GM12878 (cell line): ENCODE data around the gene GPC6. TPM values are rescaled to one million over a fixed set of nuclear protein-coding genes. Genes with fewer than 3 reads are reported as not detected.

Source experiments
- ATAC-seq: fragments of 200-7000 bp; cut with Tn5 transposase; 3 replicates; pipeline ENCODE4 v1.9.1; 2020; ENCODE audit warnings: mild to moderate bottlenecking, moderate library complexity
- BruUV-seq: library from RNA; stranded (reverse); fragments of 400-500 nt; replicated peaks from 2 replicates; lab custom pipeline; 2021; lab: Mats Ljungman, UMichigan
- CTCF ChIA-PET: fragments of 300-600 bp; sonication (Branson Sonifier 250); formaldehyde crosslinking; extraction: SDS; loops from one replicate; lab custom pipeline; 2021; ENCODE audit warnings: inconsistent platforms; lab: Yijun Ruan, JAX
- POLR2A ChIA-PET: fragments of 350-600 bp; formaldehyde crosslinking; extraction: SDS; loops from one replicate; lab custom pipeline; 2021; ENCODE audit warnings: inconsistent platforms; lab: Charles Lee
- RAD21 ChIA-PET: fragments of 300-600 bp; sonication (Branson Sonifier 250); formaldehyde crosslinking; loops from one replicate; lab custom pipeline; 2023; ENCODE audit warnings: antibody characterized with exemption; ENCODE audit not compliant: unreplicated experiment; lab: Charles Lee
- SMC1A ChIA-PET: fragments of 300-600 bp; sonication (Branson Sonifier 250); formaldehyde crosslinking; loops from one replicate; lab custom pipeline; 2023; ENCODE audit not compliant: unreplicated experiment, uncharacterized antibody; lab: Charles Lee
- DNase-seq: peaks from one replicate; pipeline ENCODE4 v3.0.0-alpha.2; 2011; ENCODE audit warnings: low read depth, low spot score
- FAIRE-seq: peaks from 3 replicates; lab custom pipeline; 2011; peaks lifted over from hg19 to GRCh38; lab: Jason Lieb, UNC
- H2AFZ ChIP-seq: 2 replicates; pipeline ENCODE4 v1.6.0; 2011; ENCODE audit warnings: low read depth, low read length, control low read depth; ENCODE audit not compliant: control insufficient read depth
- H3K27ac ChIP-seq: 2 replicates; pipeline ENCODE4 v1.5.1; 2011; ENCODE audit warnings: control low read depth; ENCODE audit not compliant: control insufficient read depth, insufficient read depth
- H3K27me3 ChIP-seq, 2 experiments: replicated peaks in 1 of 2; 2 replicates each; pipeline versions ENCODE4 v1.6.0 to v1.6.1; 2011; ENCODE audit warnings: low read length in 1 of 2; ENCODE audit not compliant: control insufficient read depth in 2 of 2, insufficient read depth in 2 of 2
- H3K36me3 ChIP-seq, 2 experiments: 2 replicates each; pipeline ENCODE4 v1.5.1; 2011; ENCODE audit warnings: low read length in 1 of 2; ENCODE audit not compliant: control insufficient read depth in 2 of 2, insufficient read depth in 2 of 2
- H3K4me1 ChIP-seq: 2 replicates; pipeline ENCODE4 v1.6.1; 2011; ENCODE audit warnings: mild to moderate bottlenecking, low read length, moderate library complexity, mixed read lengths; ENCODE audit not compliant: control insufficient read depth, insufficient read depth
- H3K4me2 ChIP-seq: 2 replicates; pipeline ENCODE4 v1.6.0; 2011; ENCODE audit warnings: control low read depth; ENCODE audit not compliant: control insufficient read depth, insufficient read depth
- H3K4me3 ChIP-seq: fragments of 200-600 bp; sonication (generic); 2 replicates; pipeline ENCODE4 v1.5.1; 2016
- H3K79me2 ChIP-seq: 2 replicates; pipeline ENCODE4 v1.6.0; 2011; ENCODE audit warnings: low read length; ENCODE audit not compliant: control insufficient read depth, insufficient read depth
- H3K9ac ChIP-seq: 2 replicates; pipeline ENCODE4 v1.8.0; 2011; ENCODE audit warnings: low read length, control low read depth, mixed read lengths; ENCODE audit not compliant: control insufficient read depth, insufficient read depth
- H3K9me3 ChIP-seq: replicated peaks from 3 replicates; pipeline ENCODE4 v1.5.1; 2011; ENCODE audit warnings: mild to moderate bottlenecking, low read length; ENCODE audit not compliant: control insufficient read depth, insufficient read depth
- H4K20me1 ChIP-seq: 2 replicates; pipeline ENCODE4 v1.6.0; 2011; ENCODE audit not compliant: control insufficient read depth, insufficient read depth
- CEBPB ChIP-seq, 2 experiments: fragments of 150-350 bp in 1 of 2; IDR thresholded peaks; 2 replicates each; pipeline ENCODE4 v1.6.1; 2012 to 2014; ENCODE audit warnings: low read depth in 2 of 2, low read length in 2 of 2, borderline replicate concordance in 1 of 2, inconsistent platforms in 1 of 2
- CTCF ChIP-seq, 3 experiments: IDR thresholded peaks in 2 of 3; conservative IDR thresholded peaks in 1 of 3; 2 replicates each; pipeline ENCODE4 v1.5.1; 2011; ENCODE audit warnings: low read depth in 3 of 3, low read length in 3 of 3, mild to moderate bottlenecking in 3 of 3, control low read depth in 2 of 3, moderate library complexity in 2 of 3, inconsistent platforms in 1 of 3, mixed read lengths in 1 of 3; ENCODE audit not compliant: control insufficient read depth in 2 of 3, insufficient read depth in 1 of 3; ENCODE audit errors: extremely low read depth in 1 of 3
- CUX1 ChIP-seq: IDR thresholded peaks from 2 replicates; pipeline ENCODE4 v1.6.1; 2012; ENCODE audit warnings: improper control_type of control experiment, low read depth, low read length; ENCODE audit not compliant: insufficient replicate concordance
- ELK1 ChIP-seq: IDR thresholded peaks from 2 replicates; pipeline ENCODE4 v1.6.1; 2012; ENCODE audit warnings: low read depth, low read length, improper control_type of control experiment
- FOXM1 ChIP-seq: IDR thresholded peaks from 2 replicates; pipeline ENCODE4 v1.6.1; 2012; ENCODE audit warnings: low read depth, mild to moderate bottlenecking, inconsistent platforms, low read length, moderate library complexity
- KAT2A ChIP-seq: conservative IDR thresholded peaks from 2 replicates; pipeline ENCODE4 v1.6.1; 2011; ENCODE audit warnings: low read depth, low read length; ENCODE audit not compliant: control insufficient read depth
- NRF1 ChIP-seq: conservative IDR thresholded peaks from 2 replicates; pipeline ENCODE4 v1.6.1; 2011; ENCODE audit warnings: mild to moderate bottlenecking, low read depth, low read length, improper control_type of control experiment
- TBL1XR1 ChIP-seq: IDR thresholded peaks from 2 replicates; pipeline ENCODE4 v1.6.1; 2012; ENCODE audit warnings: low read depth, low read length, improper control_type of control experiment
- ZBTB4 ChIP-seq: fragments of 450-650 bp; formaldehyde crosslinking; IDR thresholded peaks from 2 replicates; pipeline ENCODE4 v1.4.0; 2022; ENCODE audit warnings: mild to moderate bottlenecking, moderate library complexity
- ZZZ3 ChIP-seq: IDR thresholded peaks from 2 replicates; pipeline ENCODE4 v1.6.1; 2011; ENCODE audit warnings: low read depth; ENCODE audit not compliant: control insufficient read depth, insufficient read length
- WGBS: methylation state at CpG from one replicate; pipeline ENCODE4 v1.1.6; 2016; ENCODE audit warnings: low lambda C conversion rate; ENCODE audit not compliant: insufficient replicate concordance, insufficient coverage; ENCODE audit errors: missing lambda C conversion rate; 5-methylcytosine and 5-hydroxymethylcytosine counted together
- in situ Hi-C: fragments of 300-500 bp; cut with MboI; formaldehyde crosslinking; loops from 9 replicates; pipeline ENCODE4 v1.14.3; 2018; ENCODE audit warnings: mixed read lengths
- intact Hi-C: fragments of 100-400 bp; cut with micrococcal nuclease; formaldehyde crosslinking; loops from one replicate; pipeline ENCODE4 v1.14.2; 2022; ENCODE audit not compliant: unreplicated experiment
- polyA plus RNA-seq, 11 experiments: library from polyadenylated mRNA; depleted of rRNA in 4 of 11; unstranded in 6 of 11; stranded (reverse) in 5 of 11; fragments of >200 nt; fragmentation: Nextera tagmentation in 4 of 11; fragmentation: Illumina TruSeq in 1 of 11; extraction: Ambion mirVana in 4 of 11; extraction: Trizol in 1 of 11; gene quantifications; 1 replicate in 1 of 11; 2 replicates in 10 of 11; pipeline versions ENCODE4 v1.2.1 to v1.2.3, GENCODE V29; 2011 to 2016; ENCODE audit warnings: inconsistent platforms in 2 of 11, missing spikeins in 2 of 11, low read depth in 1 of 11
- total RNA-seq, 4 experiments: library from RNA; depleted of rRNA in 3 of 4; stranded (reverse); fragments of >200 nt in 3 of 4; fragmentation: Illumina TruSeq in 1 of 4; extraction: Trizol in 1 of 4; gene quantifications; 2 replicates each; pipeline versions ENCODE4 v1.2.1 to v1.2.3, GENCODE V29; 2013 to 2021

The GPC6 gene
- total and polyA plus RNA-seq, 10 of the 15 experiments (the other 5 are each of a cell fraction or from before 2014, with no cell fraction given), result 0.03 to 0.04 (median 0.03) TPM; not detected in 7

- no peak for TF ChIP-seq CUX1
- TF ChIP-seq, all 136 proteins: peak for 0
Measured at GRCh38 chr13:93640452-93640851, 413.8 kb downstream of the GPC6 start (continued).

- intact Hi-C loops, result no loop called here
- no TSS peak for BruUV-seq
- Histone ChIP-seq H3K9ac (no peak overlapping the region), H2AFZ (no peak overlapping the region), H3K27ac (no peak overlapping the region), H3K4me2 (no peak overlapping the region), H3K36me3 (no peaks in the 10 kb centered on the region), H3K79me2 (no peaks in the 10 kb centered on the region), H3K9me3 (no peaks in the 10 kb centered on the region), H3K4me3 (no peak overlapping the region), H4K20me1 (no peaks in the 10 kb centered on the region), H3K4me1 (no peaks in the 10 kb centered on the region), H3K27me3 (no peaks in the 10 kb centered on the region)
- FAIRE-seq (no peak), DNase-seq (no peak), ATAC-seq (no peak)
- SMC1A ChIA-PET, result interaction anchor here (1.0 kb wide), 1 partner anchor 10 kb away, joined by 3 read pairs; no protein-coding TSS in a partner anchor
- CTCF ChIA-PET, result no interaction called here
- RAD21 ChIA-PET, result no interaction called here
- WGBS, result 39% methylated on average over 7 of the region's 7 CpGs
- POLR2A ChIA-PET, result no interaction called here
- in situ Hi-C loops, result no loop called here
- TF ChIP-seq NRF1, result no peak
- TF ChIP-seq CEBPB (IDR thresholded peaks at IDR 0.05; ENCODE audit: borderline replicate concordance in 1 of 2, low read depth in 2 of 2, low read length in 2 of 2), result no peak
- no peak for TF ChIP-seq ZZZ3
- TF ChIP-seq CTCF (IDR thresholded peaks at IDR 0.05 in 2 of 3, conservative IDR thresholded peaks at IDR 0.05 in 1 of 3; ENCODE audit: control insufficient read depth in 2 of 3, extremely low read depth in 1 of 3, insufficient read depth in 1 of 3, low read depth in 3 of 3, low read length in 3 of 3), result no peak
- TF ChIP-seq KAT2A, result no peak
- TF ChIP-seq FOXM1, result no peak
- TF ChIP-seq ELK1, result no peak
- TF ChIP-seq TBL1XR1, result no peak
- TF ChIP-seq ZBTB4 (CRISPR knock-in tag), result no peak
Measured at GRCh38 chr13:93646245-93646644, 419.6 kb downstream of the GPC6 start.
